ENCODE measurements around the gene ST6GALNAC1. TPM values are rescaled to one million over a fixed set of nuclear protein-coding genes. Genes with fewer than 3 reads are reported as not detected.

ST6GALNAC1 gene
- total and polyA plus RNA-seq, 8 donors = 28.0 to 257 (median 62.4) TPM

GRCh38 chr17:76645481-76645880, 1.9 kb upstream of the ST6GALNAC1 start:
- Histone ChIP-seq H3K36me3 (no peaks in the 10 kb centered on the region), H3K27ac (peak overlapping the region; percentile 81 to 91 (median 86)), H3K9me3 (no peaks in the 10 kb centered on the region), H3K4me3 (peak overlapping the region in 1 of 4 donors; percentile 8), H3K4me1 (peaks cover 11 to 20% (median 13%) of the 10 kb centered on the region in 4 donors), H3K27me3 (no peaks in the 10 kb centered on the region)
- no peak for TF ChIP-seq EP300 (IDR thresholded peaks at IDR 0.05)
- TF ChIP-seq CTCF (IDR thresholded peaks at IDR 0.05) = no peak
- TF ChIP-seq POLR2AphosphoS5 (IDR thresholded peaks at IDR 0.05) = peak in 2 of 3 donors; percentile 66 to 68
- no peak for TF ChIP-seq POLR2A (IDR thresholded peaks at IDR 0.05)
- WGBS, 5 donors = 22 to 70% (median 35%) methylated on average over 5 of the region's 5 CpGs
- intact Hi-C loops (cut with DNase I; ENCODE audit: low total_unique reads) = no loop called here
- DNase-seq = peak; percentile 59 to 67

- TF ChIP-seq EP300 (IDR thresholded peaks at IDR 0.05) (no peak), POLR2AphosphoS5 (IDR thresholded peaks at IDR 0.05) (peak in 2 of 3 donors; percentile 57 to 78)
- peak overlapping the region; percentile 65 to 91 (median 85) for H3K27ac ChIP-seq
- DNase-seq = peak; percentile 77 to 84
- H3K4me1 ChIP-seq = peaks cover 11 to 20% (median 15%) of the 10 kb centered on the region in 4 donors
- 29 to 54% (median 35%) methylated on average over 8 of the region's 8 CpGs for WGBS, 5 donors
- no peaks in the 10 kb centered on the region for H3K27me3 ChIP-seq
- H3K9me3 ChIP-seq = no peaks in the 10 kb centered on the region
- H3K36me3 ChIP-seq = no peaks in the 10 kb centered on the region
- intact Hi-C loops (cut with DNase I; ENCODE audit: low total_unique reads) = no loop called here
- no peak overlapping the region for H3K4me3 ChIP-seq
Measured at GRCh38 chr17:76644995-76645394, 1.4 kb upstream of the ST6GALNAC1 start.

GRCh38 chr17:76642994-76643393, 563 bp downstream of the ST6GALNAC1 start:
- no peaks in the 10 kb centered on the region for H3K27me3 ChIP-seq
- H3K27ac ChIP-seq = peak overlapping the region; percentile 81 to 91 (median 86)
- H3K36me3 ChIP-seq = no peaks in the 10 kb centered on the region
- TF ChIP-seq POLR2A (IDR thresholded peaks at IDR 0.05) (no peak), POLR2AphosphoS5 (IDR thresholded peaks at IDR 0.05) (no peak), CTCF (IDR thresholded peaks at IDR 0.05) (no peak), EP300 (IDR thresholded peaks at IDR 0.05) (no peak)
- peak overlapping the region; percentile 34 to 41 (median 38) for H3K4me3 ChIP-seq
- no peaks in the 10 kb centered on the region for H3K9me3 ChIP-seq
- intact Hi-C loops (cut with DNase I; ENCODE audit: low total_unique reads) = no loop called here
- 35 to 62% (median 45%) methylated on average over 6 of the region's 6 CpGs for WGBS, 5 donors
- peak in 1 of 2 donors; percentile 28 for DNase-seq
- H3K4me1 ChIP-seq = peaks cover 11 to 33% (median 20%) of the 10 kb centered on the region in 4 donors

GRCh38 chr17:76642032-76642561, 1.5 kb downstream of the ST6GALNAC1 start:
- WGBS, 5 donors = 31 to 62% (median 44%) methylated on average over 5 of the region's 5 CpGs
- Histone ChIP-seq H3K27ac (peak overlapping the region in 4 of 5 donors; percentile 81 to 91 (median 86)), H3K9me3 (no peaks in the 10 kb centered on the region), H3K36me3 (no peaks in the 10 kb centered on the region), H3K4me3 (peak overlapping the region; percentile 34 to 41 (median 38)), H3K4me1 (peaks cover 11 to 33% (median 20%) of the 10 kb centered on the region in 4 donors), H3K27me3 (no peaks in the 10 kb centered on the region)
- intact Hi-C loops (cut with DNase I; ENCODE audit: low total_unique reads) = no loop called here
- no peak for TF ChIP-seq CTCF (IDR thresholded peaks at IDR 0.05)
- no peak for TF ChIP-seq POLR2AphosphoS5 (IDR thresholded peaks at IDR 0.05)
- TF ChIP-seq EP300 (IDR thresholded peaks at IDR 0.05) = no peak
- no peak for TF ChIP-seq POLR2A (IDR thresholded peaks at IDR 0.05)
- DNase-seq = no peak

GRCh38 chr17:76641501-76641900, 2.1 kb downstream of the ST6GALNAC1 start:
- peak in 1 of 2 donors; percentile 83 for DNase-seq
- H3K4me3 ChIP-seq = peak overlapping the region; percentile 29 to 41 (median 38)

More at GRCh38 chr17:76641501-76641900, 2.1 kb downstream of the ST6GALNAC1 start:
- TF ChIP-seq POLR2A (IDR thresholded peaks at IDR 0.05) (no peak), CTCF (IDR thresholded peaks at IDR 0.05) (no peak), POLR2AphosphoS5 (IDR thresholded peaks at IDR 0.05) (peak in 2 of 3 donors; percentile 66 to 81), EP300 (IDR thresholded peaks at IDR 0.05) (no peak)
- intact Hi-C loops (cut with DNase I; ENCODE audit: low total_unique reads) = no loop called here
- WGBS, 5 donors = 16 to 35% (median 32%) methylated on average over 3 of the region's 3 CpGs
- no peaks in the 10 kb centered on the region for H3K36me3 ChIP-seq
- no peaks in the 10 kb centered on the region for H3K9me3 ChIP-seq
- H3K4me1 ChIP-seq = peaks cover 11 to 33% (median 20%) of the 10 kb centered on the region in 4 donors
- H3K27ac ChIP-seq = peak overlapping the region in 4 of 5 donors; percentile 52 to 91 (median 74)
- H3K27me3 ChIP-seq = peaks cover 0 to under 1% (median 0%) of the 10 kb centered on the region in 3 donors
